ENCODE data around the gene RECQL5. TPM values are rescaled to one million over a fixed set of nuclear protein-coding genes. Genes with fewer than 3 reads are reported as not detected.

The RECQL5 gene
- total RNA-seq, 2 experiments from 2014 or later = 90.0 to 139 TPM

DNA sequence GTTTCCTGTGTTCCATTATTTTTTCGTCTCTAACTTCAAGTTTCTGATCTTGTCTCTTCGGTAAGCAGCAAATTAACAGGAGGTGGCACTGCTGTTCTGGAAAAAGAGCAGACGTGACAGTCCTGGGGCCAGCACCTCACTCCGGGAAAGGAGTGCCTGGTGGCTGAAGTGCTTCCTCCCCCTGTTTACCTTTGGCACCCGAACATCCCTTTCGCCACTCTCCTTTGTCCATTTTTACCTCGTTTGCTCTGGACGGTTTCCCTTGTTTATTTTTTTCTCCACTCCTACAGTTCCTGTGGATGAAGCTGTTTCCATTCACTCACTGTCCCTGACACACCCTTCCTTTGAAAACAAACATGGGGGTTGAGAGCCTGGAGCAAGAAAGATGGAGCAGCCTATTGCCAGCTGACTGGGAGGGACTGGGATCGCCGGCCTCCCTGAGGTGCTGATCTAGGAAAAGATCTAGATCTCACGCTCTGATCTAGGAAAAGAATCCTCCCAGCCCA, 12.8 kb upstream of the RECQL5 start:
- Histone ChIP-seq H3K27ac (ENCODE audit: low read depth, low read length, poor library complexity, severe bottlenecking) (no peak overlapping the region), H3K9me3 (ENCODE audit: low read length) (no peaks in the 10 kb centered on the region), H3K4me2 (ENCODE audit: low read length) (no peak overlapping the region), H2AFZ (ENCODE audit: low read length) (no peak overlapping the region), H3K4me3 (ENCODE audit: low read depth, low read length, poor library complexity, severe bottlenecking) (no peak overlapping the region), H4K20me1 (ENCODE audit: insufficient read depth, low read length) (0 out of 2 replicates have a peak, but pooled peaks cover 3% of the 10 kb centered on the region), H3K36me3 (ENCODE audit: insufficient read depth, low read length) (peaks cover 82% of the 10 kb centered on the region), H3K4me1 (ENCODE audit: insufficient read depth, low read length, poor library complexity, severe bottlenecking) (peaks cover 6% of the 10 kb centered on the region), H3K9me2 (ENCODE audit: insufficient read depth, low read length) (no peaks in the 10 kb centered on the region), H3K79me2 (ENCODE audit: insufficient read depth, low read depth, low read length) (peaks cover 54% of the 10 kb centered on the region)
- intact Hi-C loops (cut with micrococcal nuclease; ENCODE audit: unreplicated experiment) = loop anchor here (5.0 kb wide), 1 partner anchor 33 kb away; no protein-coding TSS in a partner anchor
- ChIA-PET POLR2A (interaction anchor here (1.1 to 1.7 kb wide), 4 partner anchors 8 to 58 kb away, joined by 3 to 5 read pairs (median 4); no protein-coding TSS in a partner anchor), CTCF (ENCODE audit: unreplicated experiment) (interaction anchor here (1.5 kb wide), 1 partner anchor 9 kb away, joined by 6 read pairs; no protein-coding TSS in a partner anchor)
- TF ChIP-seq EZH2phosphoT487 (IDR thresholded peaks at IDR 0.05; ENCODE audit: borderline replicate concordance, low read depth, low read length) = no peak
- TF ChIP-seq, protein P1, sequence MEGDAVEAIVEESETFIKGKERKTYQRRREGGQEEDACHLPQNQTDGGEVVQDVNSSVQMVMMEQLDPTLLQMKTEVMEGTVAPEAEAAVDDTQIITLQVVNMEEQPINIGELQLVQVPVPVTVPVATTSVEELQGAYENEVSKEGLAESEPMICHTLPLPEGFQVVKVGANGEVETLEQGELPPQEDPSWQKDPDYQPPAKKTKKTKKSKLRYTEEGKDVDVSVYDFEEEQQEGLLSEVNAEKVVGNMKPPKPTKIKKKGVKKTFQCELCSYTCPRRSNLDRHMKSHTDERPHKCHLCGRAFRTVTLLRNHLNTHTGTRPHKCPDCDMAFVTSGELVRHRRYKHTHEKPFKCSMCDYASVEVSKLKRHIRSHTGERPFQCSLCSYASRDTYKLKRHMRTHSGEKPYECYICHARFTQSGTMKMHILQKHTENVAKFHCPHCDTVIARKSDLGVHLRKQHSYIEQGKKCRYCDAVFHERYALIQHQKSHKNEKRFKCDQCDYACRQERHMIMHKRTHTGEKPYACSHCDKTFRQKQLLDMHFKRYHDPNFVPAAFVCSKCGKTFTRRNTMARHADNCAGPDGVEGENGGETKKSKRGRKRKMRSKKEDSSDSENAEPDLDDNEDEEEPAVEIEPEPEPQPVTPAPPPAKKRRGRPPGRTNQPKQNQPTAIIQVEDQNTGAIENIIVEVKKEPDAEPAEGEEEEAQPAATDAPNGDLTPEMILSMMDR (conservative IDR thresholded peaks at IDR 0.05; ENCODE audit: low read length) = peak; percentile 38; the same call in 1 of the 2 replicates
- DNase-seq (ENCODE audit: low spot score) = no peak
- no TSS peak for BruUV-seq (replicated peaks)

DNA sequence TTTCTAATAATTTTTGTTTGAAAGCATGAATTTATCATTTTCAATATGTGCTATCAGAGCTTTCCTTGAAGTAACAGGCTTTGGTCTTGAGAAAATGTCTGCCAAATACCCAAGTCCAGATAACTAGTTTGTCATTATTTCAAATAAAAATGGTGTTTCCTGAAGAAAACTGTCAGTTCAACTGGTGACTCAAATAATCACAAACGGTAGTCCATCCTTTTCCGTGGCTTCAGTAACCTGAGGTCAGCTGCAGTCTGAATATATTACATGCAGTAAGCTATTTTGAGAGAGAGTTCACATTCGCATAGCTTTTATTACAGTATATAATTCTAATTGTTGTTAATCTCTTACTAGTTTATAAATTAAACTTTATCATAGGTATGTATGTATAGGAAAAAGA, 9.5 kb upstream of the RECQL5 start:
- Histone ChIP-seq H3K79me2 (ENCODE audit: insufficient read depth, low read depth, low read length) (peaks cover 43% of the 10 kb centered on the region), H3K4me1 (ENCODE audit: insufficient read depth, low read length, poor library complexity, severe bottlenecking) (peaks cover 11% of the 10 kb centered on the region), H3K4me3 (ENCODE audit: low read depth, low read length, poor library complexity, severe bottlenecking) (no peak overlapping the region), H3K9me2 (ENCODE audit: insufficient read depth, low read length) (no peaks in the 10 kb centered on the region), H3K36me3 (ENCODE audit: insufficient read depth, low read length) (peaks cover 86% of the 10 kb centered on the region), H2AFZ (ENCODE audit: low read length) (no peak overlapping the region), H3K4me2 (ENCODE audit: low read length) (no peak overlapping the region), H3K9me3 (ENCODE audit: low read length) (no peaks in the 10 kb centered on the region), H3K27ac (ENCODE audit: low read depth, low read length, poor library complexity, severe bottlenecking) (no peak overlapping the region), H4K20me1 (ENCODE audit: insufficient read depth, low read length) (0 out of 2 replicates have a peak, but pooled peaks cover 3% of the 10 kb centered on the region)
- TSS peak; percentile 1 for BruUV-seq (replicated peaks)
- ChIA-PET CTCF (ENCODE audit: unreplicated experiment) (interaction anchor here (0.8 kb wide), 1 partner anchor 61 kb away, joined by 3 read pairs; no protein-coding TSS in a partner anchor), POLR2A (interaction anchor here (0.5 to 1.0 kb wide), 3 partner anchors 10 to 100 kb away, joined by 4 to 5 read pairs (median 4); no protein-coding TSS in a partner anchor)
- intact Hi-C loops (cut with micrococcal nuclease; ENCODE audit: unreplicated experiment) = loop anchor here (1.0 to 5.0 kb wide), 2 partner anchors 36 to 43 kb away; partner anchors contain the start of gene SMIM5
- TF ChIP-seq, protein P1 (conservative IDR thresholded peaks at IDR 0.05; ENCODE audit: low read length) = no peak
- no peak for TF ChIP-seq EZH2phosphoT487 (IDR thresholded peaks at IDR 0.05; ENCODE audit: borderline replicate concordance, low read depth, low read length)
- no peak for DNase-seq (ENCODE audit: low spot score)

DNA sequence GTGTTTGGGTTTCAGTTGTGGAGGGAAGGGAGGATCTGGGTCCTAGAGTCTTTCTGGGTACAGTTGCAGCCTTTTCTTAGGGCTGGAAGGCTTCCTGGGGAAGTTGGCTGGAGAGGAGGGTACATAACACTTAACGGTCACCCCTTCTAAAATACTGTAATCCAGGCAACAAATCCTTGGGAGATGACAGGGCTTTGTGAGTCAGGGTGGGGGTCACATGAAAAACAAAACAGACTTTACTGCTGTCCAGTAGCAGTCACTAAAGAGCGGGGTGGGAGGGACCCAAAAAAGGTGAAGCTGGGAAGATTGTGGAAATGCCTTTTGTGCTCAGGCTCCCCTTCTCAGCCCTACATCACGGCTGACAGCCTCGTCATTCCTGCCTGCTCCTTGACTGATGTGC, 6.5 kb upstream of the RECQL5 start:
- Histone ChIP-seq H3K36me3 (ENCODE audit: insufficient read depth, low read length) (peaks cover 88% of the 10 kb centered on the region), H3K27ac (ENCODE audit: low read depth, low read length, poor library complexity, severe bottlenecking) (peak overlapping the region; percentile 31), H2AFZ (ENCODE audit: low read length) (no peak overlapping the region), H3K79me2 (ENCODE audit: insufficient read depth, low read depth, low read length) (peaks cover 72% of the 10 kb centered on the region), H3K9me3 (ENCODE audit: low read length) (no peaks in the 10 kb centered on the region), H3K4me2 (ENCODE audit: low read length) (no peak overlapping the region), H3K4me1 (ENCODE audit: insufficient read depth, low read length, poor library complexity, severe bottlenecking) (peaks cover 20% of the 10 kb centered on the region), H3K4me3 (ENCODE audit: low read depth, low read length, poor library complexity, severe bottlenecking) (no peak overlapping the region), H4K20me1 (ENCODE audit: insufficient read depth, low read length) (0 out of 2 replicates have a peak, but pooled peaks cover 3% of the 10 kb centered on the region), H3K9me2 (ENCODE audit: insufficient read depth, low read length) (no peaks in the 10 kb centered on the region)
- no TSS peak for BruUV-seq (replicated peaks)
- intact Hi-C loops (cut with micrococcal nuclease; ENCODE audit: unreplicated experiment) = no loop called here
- no peak for TF ChIP-seq EZH2phosphoT487 (IDR thresholded peaks at IDR 0.05; ENCODE audit: borderline replicate concordance, low read depth, low read length)
- TF ChIP-seq, protein P1 (conservative IDR thresholded peaks at IDR 0.05; ENCODE audit: low read length) = no peak
- CTCF ChIA-PET (ENCODE audit: unreplicated experiment) = no interaction called here
- POLR2A ChIA-PET = interaction anchor here (0.9 to 2.1 kb wide), 2 partner anchors 15 to 90 kb away, joined by 3 to 8 read pairs; no protein-coding TSS in a partner anchor
- DNase-seq (ENCODE audit: low spot score) = no peak
